SJCRH30 (cell line): ENCODE data around the gene MMP17. TPM values are rescaled to one million over a fixed set of nuclear protein-coding genes. Genes with fewer than 3 reads are reported as not detected.

ENCODE experiments used
- DNase-seq, 2 experiments: peaks; one replicate each; pipeline ENCODE4 v3.0.0-alpha.2; 2015 to 2020
- H3K27ac ChIP-seq: fragments of 250-450 bp; sonication (Bioruptor Pico); 2 replicates; pipeline ENCODE4 v1.5.1; 2020; ENCODE audit warnings: mild to moderate bottlenecking, moderate library complexity
- H3K27me3 ChIP-seq: fragments of 250-450 bp; sonication (Bioruptor Pico); 2 replicates; pipeline ENCODE4 v1.5.1; 2020; ENCODE audit warnings: mild to moderate bottlenecking, moderate library complexity
- H3K36me3 ChIP-seq: fragments of 250-450 bp; sonication (Bioruptor Pico); 2 replicates; pipeline ENCODE4 v1.5.1; 2020; ENCODE audit warnings: mild to moderate bottlenecking, moderate library complexity
- H3K4me1 ChIP-seq: fragments of 250-450 bp; sonication (Bioruptor Pico); 2 replicates; pipeline ENCODE4 v1.5.1; 2020; ENCODE audit warnings: mild to moderate bottlenecking, moderate library complexity
- H3K4me3 ChIP-seq: fragments of 250-450 bp; sonication (Bioruptor Pico); 2 replicates; pipeline ENCODE4 v1.5.1; 2020; ENCODE audit warnings: mild to moderate bottlenecking, moderate library complexity
- H3K9me3 ChIP-seq: fragments of 250-450 bp; sonication (Bioruptor Pico); replicated peaks from 2 replicates; pipeline ENCODE4 v1.5.1; 2020; ENCODE audit warnings: mild to moderate bottlenecking, moderate library complexity
- total RNA-seq: library from RNA; depleted of rRNA; stranded (reverse); fragments of >200 nt; shearing (Covaris generic); gene quantifications from 2 replicates; pipeline ENCODE4 v1.2.3, GENCODE V29; 2014

MMP17 gene
- total RNA-seq, 1 experiment from 2014 or later: 2.3 TPM

GRCh38 chr12:131856366-131857097, 28.3 kb downstream of the MMP17 start:
- no peak for DNase-seq
- H3K4me3 ChIP-seq: no peak overlapping the region

GRCh38 chr12:131857908-131858850, 30.0 kb downstream of the MMP17 start:
- H3K4me1 ChIP-seq: no peaks in the 10 kb centered on the region
- no peak for DNase-seq
- no peak overlapping the region for H3K4me3 ChIP-seq
- no peaks in the 10 kb centered on the region for H3K9me3 ChIP-seq
- peaks cover 11% of the 10 kb centered on the region; the same call in 1 of the 2 replicates for H3K27me3 ChIP-seq
- H3K27ac ChIP-seq: no peak overlapping the region
- H3K36me3 ChIP-seq: no peaks in the 10 kb centered on the region

More at GRCh38 chr12:131856366-131857097, 28.3 kb downstream of the MMP17 start:
- H3K36me3 ChIP-seq: no peaks in the 10 kb centered on the region
- no peaks in the 10 kb centered on the region for H3K9me3 ChIP-seq
- H3K4me1 ChIP-seq: peaks cover 3% of the 10 kb centered on the region; the same call in 1 of the 2 replicates
- H3K27me3 ChIP-seq: peaks cover 6% of the 10 kb centered on the region; the same call in 1 of the 2 replicates
- H3K27ac ChIP-seq: no peak overlapping the region

GRCh38 chr12:131860472-131861260, 32.5 kb downstream of the MMP17 start:
- Histone ChIP-seq H3K9me3 (no peaks in the 10 kb centered on the region), H3K27ac (no peak overlapping the region), H3K4me3 (peak overlapping the region; percentile 33), H3K36me3 (no peaks in the 10 kb centered on the region), H3K27me3 (peaks cover 11% of the 10 kb centered on the region; the same call in 1 of the 2 replicates), H3K4me1 (no peaks in the 10 kb centered on the region)
- peak; percentile 59 to 60 for DNase-seq

- no peaks in the 10 kb centered on the region for H3K36me3 ChIP-seq
- H3K27ac ChIP-seq: no peak overlapping the region
- no peak overlapping the region for H3K4me3 ChIP-seq
- no peaks in the 10 kb centered on the region for H3K9me3 ChIP-seq
- DNase-seq: no peak
- no peaks in the 10 kb centered on the region for H3K4me1 ChIP-seq
- H3K27me3 ChIP-seq: peaks cover 8% of the 10 kb centered on the region; the same call in 1 of the 2 replicates
Observed at GRCh38 chr12:131861261-131862083, 33.3 kb downstream of the MMP17 start.

GRCh38 chr12:131862084-131862441, 33.9 kb downstream of the MMP17 start:
- H3K36me3 ChIP-seq: no peaks in the 10 kb centered on the region
- no peaks in the 10 kb centered on the region for H3K9me3 ChIP-seq
- no peaks in the 10 kb centered on the region for H3K4me1 ChIP-seq
- DNase-seq: no peak
- no peak overlapping the region for H3K27ac ChIP-seq
- H3K4me3 ChIP-seq: no peak overlapping the region
- peaks cover 8% of the 10 kb centered on the region; the same call in 1 of the 2 replicates for H3K27me3 ChIP-seq

GRCh38 chr12:131862600-131862993, 34.4 kb downstream of the MMP17 start:
- H3K9me3 ChIP-seq: no peaks in the 10 kb centered on the region
- no peak for DNase-seq
- no peak overlapping the region for H3K27ac ChIP-seq
- H3K4me3 ChIP-seq: no peak overlapping the region
- H3K4me1 ChIP-seq: no peaks in the 10 kb centered on the region
- H3K36me3 ChIP-seq: no peaks in the 10 kb centered on the region
- peaks cover 8% of the 10 kb centered on the region; the same call in 1 of the 2 replicates for H3K27me3 ChIP-seq

GRCh38 chr12:131862994-131863710, 35.0 kb downstream of the MMP17 start:
- peaks cover 8% of the 10 kb centered on the region; the same call in 1 of the 2 replicates for H3K27me3 ChIP-seq
- no peaks in the 10 kb centered on the region for H3K9me3 ChIP-seq
- no peak for DNase-seq
- H3K36me3 ChIP-seq: no peaks in the 10 kb centered on the region
- no peak overlapping the region for H3K4me3 ChIP-seq
- H3K4me1 ChIP-seq: no peaks in the 10 kb centered on the region
- H3K27ac ChIP-seq: no peak overlapping the region

- Histone ChIP-seq H3K4me3 (no peak overlapping the region), H3K27ac (no peak overlapping the region), H3K4me1 (no peaks in the 10 kb centered on the region), H3K9me3 (no peaks in the 10 kb centered on the region), H3K27me3 (peaks cover 8% of the 10 kb centered on the region; the same call in 1 of the 2 replicates), H3K36me3 (no peaks in the 10 kb centered on the region)
- DNase-seq: no peak
Observed at GRCh38 chr12:131863711-131864396, 35.7 kb downstream of the MMP17 start.

GRCh38 chr12:131864469-131864868, 36.3 kb downstream of the MMP17 start:
- DNase-seq: no peak
- no peaks in the 10 kb centered on the region for H3K4me1 ChIP-seq
- no peaks in the 10 kb centered on the region for H3K36me3 ChIP-seq
- no peaks in the 10 kb centered on the region for H3K9me3 ChIP-seq
- H3K4me3 ChIP-seq: no peak overlapping the region
- peaks cover 8% of the 10 kb centered on the region; the same call in 1 of the 2 replicates for H3K27me3 ChIP-seq
- H3K27ac ChIP-seq: no peak overlapping the region

- no peak overlapping the region for H3K27ac ChIP-seq
- H3K4me1 ChIP-seq: no peaks in the 10 kb centered on the region
- H3K4me3 ChIP-seq: no peak overlapping the region
- H3K27me3 ChIP-seq: peaks cover 8% of the 10 kb centered on the region; the same call in 1 of the 2 replicates
- no peaks in the 10 kb centered on the region for H3K36me3 ChIP-seq
- no peaks in the 10 kb centered on the region for H3K9me3 ChIP-seq
- DNase-seq: no peak
Observed at GRCh38 chr12:131865180-131865875, 37.1 kb downstream of the MMP17 start.

GRCh38 chr12:131867471-131867870, 39.3 kb downstream of the MMP17 start:
- Histone ChIP-seq H3K36me3 (no peaks in the 10 kb centered on the region), H3K4me3 (no peak overlapping the region), H3K4me1 (no peaks in the 10 kb centered on the region), H3K27me3 (peaks cover 4% of the 10 kb centered on the region; the same call in 1 of the 2 replicates), H3K9me3 (no peaks in the 10 kb centered on the region), H3K27ac (no peak overlapping the region)
- DNase-seq: no peak

- Histone ChIP-seq H3K36me3 (no peaks in the 10 kb centered on the region), H3K27ac (no peak overlapping the region), H3K9me3 (no peaks in the 10 kb centered on the region), H3K27me3 (no peaks in the 10 kb centered on the region), H3K4me1 (no peaks in the 10 kb centered on the region), H3K4me3 (no peak overlapping the region)
- no peak for DNase-seq
Observed at GRCh38 chr12:131867891-131868675, 39.9 kb downstream of the MMP17 start.
